Activated CD4-positive, CD25-positive, alpha-beta regulatory T cell treated with anti-CD3 and anti-CD28 coated beads, Interleukin-2, amount 50 U/mL, for 72 hours (primary cell): ENCODE data around the gene AP3B2.
"Not testable (repeated sequence)": the region's sequence is repeated elsewhere in the genome, so short reads cannot be mapped to it uniquely, and the experiment has no call there.

Source experiments
- DNase-seq: peaks from one replicate; pipeline ENCODE4 v3.0.0; 2021

The AP3B2 gene

GRCh38 chr15:82647045-82647834 lies 62.4 kb downstream of the AP3B2 start, which contains the start of gene CPEB1:
TSS of gene CPEB1 (minus strand) at chr15:82647363. CDS start at chr15:82628459, 18,904 bp downstream.
- DNase-seq = no peak

GRCh38 chr15:82646250-82647044 lies 63.2 kb downstream of the AP3B2 start:
- no peak for DNase-seq

- not testable (repeated sequence) for DNase-seq
Observed at GRCh38 chr15:82644967-82645852, 64.5 kb downstream of the AP3B2 start.

GRCh38 chr15:82643992-82644391 lies 65.7 kb downstream of the AP3B2 start:
- DNase-seq = no peak

- no peak for DNase-seq
Observed at GRCh38 chr15:82642656-82643055, 67.0 kb downstream of the AP3B2 start.

- DNase-seq = no peak
Observed at GRCh38 chr15:82641129-82641798, 68.4 kb downstream of the AP3B2 start.

GRCh38 chr15:82640672-82641071 lies 69.0 kb downstream of the AP3B2 start:
- no peak for DNase-seq

GRCh38 chr15:82635798-82636197 lies 73.9 kb downstream of the AP3B2 start:
- no peak for DNase-seq

GRCh38 chr15:82630033-82630432 lies 79.6 kb downstream of the AP3B2 start:
- DNase-seq = no peak

GRCh38 chr15:82625136-82625535 lies 84.5 kb downstream of the AP3B2 start:
- no peak for DNase-seq

GRCh38 chr15:82624438-82624837 lies 85.2 kb downstream of the AP3B2 start:
- DNase-seq = no peak

GRCh38 chr15:82624008-82624407 lies 85.7 kb downstream of the AP3B2 start:
- DNase-seq = no peak

GRCh38 chr15:82621970-82622369 lies 87.7 kb downstream of the AP3B2 start:
- DNase-seq = no peak

GRCh38 chr15:82613747-82614146 lies 95.9 kb downstream of the AP3B2 start:
- DNase-seq = no peak

- DNase-seq = no peak
Observed at GRCh38 chr15:82611348-82611747, 98.3 kb downstream of the AP3B2 start.
